ENCODE data around the gene CIB2.

CIB2 gene

DNA sequence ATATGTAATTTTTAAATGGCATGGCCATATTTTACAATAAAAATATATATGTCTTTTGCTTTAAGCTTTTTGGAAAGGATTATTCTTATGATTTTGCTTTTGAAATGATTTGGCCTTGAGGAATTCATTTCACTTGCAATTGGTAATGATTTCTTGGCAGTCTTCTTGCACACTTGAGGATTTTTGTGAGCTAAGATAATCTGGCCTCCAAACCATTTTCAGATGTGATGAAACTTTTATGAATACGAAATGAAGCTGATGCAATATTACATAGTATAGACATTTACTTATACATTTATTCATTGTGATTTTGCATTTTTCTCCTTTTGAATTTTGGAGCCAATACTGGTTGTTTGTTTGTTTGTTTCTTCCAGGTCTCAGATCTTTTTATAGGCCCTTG is 45.3 kb downstream of the CIB2 start:
- Histone ChIP-seq H3K4me3 (ENCODE audit: low read length) (no peak overlapping the region), H3K9ac (ENCODE audit: low read length) (no peak overlapping the region), H3K27me3 (ENCODE audit: low read depth, low read length) (no peaks in the 10 kb centered on the region), H4K20me1 (ENCODE audit: insufficient read depth, low read length) (no peaks in the 10 kb centered on the region), H3K4me2 (ENCODE audit: low read length) (no peak overlapping the region), H3K9me3 (ENCODE audit: insufficient read depth, low read length) (no peaks in the 10 kb centered on the region), H3K79me2 (ENCODE audit: low read length) (no peaks in the 10 kb centered on the region), H3K27ac (ENCODE audit: low read length) (no peak overlapping the region), H2AFZ (ENCODE audit: low read depth, low read length) (no peak overlapping the region), H3K4me1 (ENCODE audit: low read length) (peaks cover 35% of the 10 kb centered on the region), H3K36me3 (replicated peaks; ENCODE audit: low read depth, low read length) (no peaks in the 10 kb centered on the region)
- TF ChIP-seq, protein P1, sequence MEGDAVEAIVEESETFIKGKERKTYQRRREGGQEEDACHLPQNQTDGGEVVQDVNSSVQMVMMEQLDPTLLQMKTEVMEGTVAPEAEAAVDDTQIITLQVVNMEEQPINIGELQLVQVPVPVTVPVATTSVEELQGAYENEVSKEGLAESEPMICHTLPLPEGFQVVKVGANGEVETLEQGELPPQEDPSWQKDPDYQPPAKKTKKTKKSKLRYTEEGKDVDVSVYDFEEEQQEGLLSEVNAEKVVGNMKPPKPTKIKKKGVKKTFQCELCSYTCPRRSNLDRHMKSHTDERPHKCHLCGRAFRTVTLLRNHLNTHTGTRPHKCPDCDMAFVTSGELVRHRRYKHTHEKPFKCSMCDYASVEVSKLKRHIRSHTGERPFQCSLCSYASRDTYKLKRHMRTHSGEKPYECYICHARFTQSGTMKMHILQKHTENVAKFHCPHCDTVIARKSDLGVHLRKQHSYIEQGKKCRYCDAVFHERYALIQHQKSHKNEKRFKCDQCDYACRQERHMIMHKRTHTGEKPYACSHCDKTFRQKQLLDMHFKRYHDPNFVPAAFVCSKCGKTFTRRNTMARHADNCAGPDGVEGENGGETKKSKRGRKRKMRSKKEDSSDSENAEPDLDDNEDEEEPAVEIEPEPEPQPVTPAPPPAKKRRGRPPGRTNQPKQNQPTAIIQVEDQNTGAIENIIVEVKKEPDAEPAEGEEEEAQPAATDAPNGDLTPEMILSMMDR (IDR thresholded peaks at IDR 0.05; ENCODE audit: low read depth, low read length): no peak
- TF ChIP-seq EZH2phosphoT487 (IDR thresholded peaks at IDR 0.05; ENCODE audit: low read depth): no peak

DNA sequence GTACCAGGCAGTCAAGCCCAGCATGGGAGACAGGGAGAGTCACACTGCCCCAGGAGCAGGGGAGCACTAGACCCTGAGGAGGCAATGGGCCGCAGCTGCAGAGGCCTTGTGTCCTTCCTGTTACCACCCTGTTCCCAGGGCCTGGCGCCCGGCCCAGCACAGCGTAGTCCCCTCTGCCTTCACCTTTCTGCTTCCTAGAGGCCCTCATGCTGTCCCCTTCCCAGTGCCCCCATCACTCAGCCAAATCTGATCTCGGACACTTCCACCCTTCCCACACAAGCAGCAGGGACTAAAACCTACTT is 46.8 kb downstream of the CIB2 start:
- TF ChIP-seq, protein P1 (IDR thresholded peaks at IDR 0.05; ENCODE audit: low read depth, low read length): no peak
- no peak for TF ChIP-seq EZH2phosphoT487 (IDR thresholded peaks at IDR 0.05; ENCODE audit: low read depth)
- Histone ChIP-seq H3K9me3 (ENCODE audit: insufficient read depth, low read length) (no peaks in the 10 kb centered on the region), H3K36me3 (replicated peaks; ENCODE audit: low read depth, low read length) (no peaks in the 10 kb centered on the region), H3K27me3 (ENCODE audit: low read depth, low read length) (no peaks in the 10 kb centered on the region), H3K4me1 (ENCODE audit: low read length) (peaks cover 35% of the 10 kb centered on the region), H3K4me3 (ENCODE audit: low read length) (no peak overlapping the region), H3K4me2 (ENCODE audit: low read length) (no peak overlapping the region), H3K27ac (ENCODE audit: low read length) (no peak overlapping the region), H4K20me1 (ENCODE audit: insufficient read depth, low read length) (no peaks in the 10 kb centered on the region), H3K79me2 (ENCODE audit: low read length) (no peaks in the 10 kb centered on the region), H3K9ac (ENCODE audit: low read length) (no peak overlapping the region), H2AFZ (ENCODE audit: low read depth, low read length) (peak overlapping the region; percentile 23; the same call in 1 of the 2 replicates)

DNA sequence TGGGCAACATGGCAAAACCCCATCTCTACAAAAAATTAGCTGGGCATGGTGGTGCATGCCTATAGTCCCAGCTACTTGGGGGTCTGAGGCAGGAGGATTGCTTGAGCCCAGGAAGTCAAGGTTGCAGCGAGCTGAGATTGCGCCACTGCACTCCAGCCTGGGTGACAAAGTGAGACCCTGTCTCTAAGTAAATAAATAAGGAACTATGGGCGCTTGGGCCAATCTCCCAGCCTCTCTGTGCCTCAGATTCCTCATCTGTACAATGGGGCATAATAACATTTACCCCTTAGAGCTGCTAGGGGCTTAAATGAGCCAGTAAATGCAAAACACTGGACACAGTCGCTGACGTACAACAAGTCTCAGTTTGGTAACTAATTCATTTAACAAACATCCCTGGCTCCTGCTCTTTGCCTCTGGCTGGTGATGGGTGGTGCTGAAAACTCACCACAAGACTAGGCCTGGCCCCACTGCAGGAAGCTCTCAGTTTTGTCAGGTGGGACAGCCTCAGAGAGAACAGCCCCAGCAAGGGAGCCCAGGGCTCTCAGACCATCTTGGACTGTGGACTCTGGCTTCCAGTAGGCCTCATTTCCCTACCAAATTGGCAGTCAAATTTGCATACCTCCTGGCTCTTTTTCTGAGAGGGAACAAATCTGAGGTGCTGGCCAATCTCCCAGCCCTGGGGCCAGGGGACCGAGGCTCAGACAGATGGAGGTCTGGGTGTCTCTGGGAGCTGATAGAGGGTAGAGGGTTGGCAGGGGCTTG is 47.4 kb downstream of the CIB2 start:
- Histone ChIP-seq H3K4me3 (ENCODE audit: low read length) (no peak overlapping the region), H3K27ac (ENCODE audit: low read length) (no peak overlapping the region), H3K9ac (ENCODE audit: low read length) (no peak overlapping the region), H2AFZ (ENCODE audit: low read depth, low read length) (peak overlapping the region; percentile 23; the same call in 1 of the 2 replicates), H3K4me2 (ENCODE audit: low read length) (no peak overlapping the region), H3K79me2 (ENCODE audit: low read length) (no peaks in the 10 kb centered on the region), H3K36me3 (replicated peaks; ENCODE audit: low read depth, low read length) (no peaks in the 10 kb centered on the region), H4K20me1 (ENCODE audit: insufficient read depth, low read length) (no peaks in the 10 kb centered on the region), H3K27me3 (ENCODE audit: low read depth, low read length) (no peaks in the 10 kb centered on the region), H3K9me3 (ENCODE audit: insufficient read depth, low read length) (no peaks in the 10 kb centered on the region), H3K4me1 (ENCODE audit: low read length) (peaks cover 35% of the 10 kb centered on the region)
- TF ChIP-seq, protein P1 (IDR thresholded peaks at IDR 0.05; ENCODE audit: low read depth, low read length): no peak
- TF ChIP-seq EZH2phosphoT487 (IDR thresholded peaks at IDR 0.05; ENCODE audit: low read depth): no peak

DNA sequence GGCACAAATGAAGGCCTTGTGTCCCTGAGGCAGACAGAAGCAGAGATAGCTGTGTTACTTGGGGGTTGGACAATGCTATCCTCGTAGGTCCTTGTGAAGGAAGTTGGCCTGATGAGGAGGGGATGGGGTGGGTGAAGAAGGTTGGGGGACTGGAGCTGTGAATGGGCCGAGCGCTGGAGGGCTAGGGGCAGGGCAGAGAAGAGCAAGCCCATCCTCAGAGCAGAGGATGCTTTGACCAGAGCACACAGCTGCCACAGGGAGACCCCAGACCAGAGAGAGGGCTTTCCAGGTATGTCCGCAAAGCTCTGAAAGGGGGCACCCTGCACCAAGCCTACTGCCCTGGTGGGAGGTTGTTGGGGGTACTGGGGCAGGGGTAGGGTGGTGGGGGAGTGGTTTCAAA is 48.1 kb downstream of the CIB2 start:
- Histone ChIP-seq H3K27ac (ENCODE audit: low read length) (no peak overlapping the region), H3K79me2 (ENCODE audit: low read length) (no peaks in the 10 kb centered on the region), H3K4me1 (ENCODE audit: low read length) (peaks cover 30% of the 10 kb centered on the region), H2AFZ (ENCODE audit: low read depth, low read length) (no peak overlapping the region), H3K27me3 (ENCODE audit: low read depth, low read length) (no peaks in the 10 kb centered on the region), H3K9me3 (ENCODE audit: insufficient read depth, low read length) (no peaks in the 10 kb centered on the region), H3K36me3 (replicated peaks; ENCODE audit: low read depth, low read length) (no peaks in the 10 kb centered on the region), H3K9ac (ENCODE audit: low read length) (no peak overlapping the region), H4K20me1 (ENCODE audit: insufficient read depth, low read length) (no peaks in the 10 kb centered on the region), H3K4me3 (ENCODE audit: low read length) (no peak overlapping the region), H3K4me2 (ENCODE audit: low read length) (no peak overlapping the region)
- TF ChIP-seq, protein P1 (IDR thresholded peaks at IDR 0.05; ENCODE audit: low read depth, low read length): no peak
- TF ChIP-seq EZH2phosphoT487 (IDR thresholded peaks at IDR 0.05; ENCODE audit: low read depth): no peak
